Endodermal cell (in vitro differentiated cells): ENCODE results near the gene EPC1. TPM values are rescaled to one million over a fixed set of nuclear protein-coding genes. Genes with fewer than 3 reads are reported as not detected.

Experiments
- DNase-seq: peaks from one replicate; pipeline ENCODE4 v3.0.0-alpha.2; 2017
- H3K27ac ChIP-seq: 2 replicates; pipeline ENCODE4 v1.5.1; 2013; ENCODE audit warnings: mild to moderate bottlenecking, low read depth, low read length, moderate library complexity
- H3K27me3 ChIP-seq: 2 replicates; pipeline ENCODE4 v1.6.1; 2013; ENCODE audit warnings: mild to moderate bottlenecking, low read length, moderate library complexity; ENCODE audit not compliant: insufficient read depth, control insufficient read depth, poor library complexity, severe bottlenecking
- H3K36me3 ChIP-seq: 2 replicates; pipeline ENCODE4 v1.7.0; 2013; ENCODE audit warnings: mild to moderate bottlenecking, low read length, moderate library complexity; ENCODE audit not compliant: control insufficient read depth, insufficient read depth
- H3K4me1 ChIP-seq: one replicate; pipeline ENCODE4 v1.7.0; 2013; ENCODE audit warnings: low read length; ENCODE audit not compliant: control insufficient read depth, insufficient read depth
- H3K4me3 ChIP-seq: 2 replicates; pipeline ENCODE4 v1.5.1; 2013; ENCODE audit warnings: mild to moderate bottlenecking, low read length, moderate library complexity
- H3K9ac ChIP-seq: 2 replicates; pipeline ENCODE4 v1.6.1; 2013; ENCODE audit warnings: mild to moderate bottlenecking, low read length, moderate library complexity; ENCODE audit not compliant: poor library complexity, severe bottlenecking; ENCODE audit errors: extremely low read depth
- H3K9me3 ChIP-seq: 2 replicates; pipeline ENCODE4 v1.6.1; 2013; ENCODE audit warnings: mild to moderate bottlenecking, low read length, moderate library complexity; ENCODE audit not compliant: control insufficient read depth
- H3K27ac Mint-ChIP-seq: 2 replicates; pipeline ENCODE4 v1.8.0; 2020; ENCODE audit warnings: mixed read lengths
- H3K27me3 Mint-ChIP-seq: 2 replicates; pipeline ENCODE4 v1.8.0; 2021; ENCODE audit warnings: mild to moderate bottlenecking, mixed read lengths; ENCODE audit not compliant: insufficient read depth
- H3K36me3 Mint-ChIP-seq: 2 replicates; pipeline ENCODE4 v1.8.0; 2020; ENCODE audit warnings: low read depth, mixed read lengths
- H3K4me1 Mint-ChIP-seq: 2 replicates; pipeline ENCODE4 v1.8.0; 2020; ENCODE audit warnings: mixed read lengths
- H3K4me3 Mint-ChIP-seq: 2 replicates; pipeline ENCODE4 v1.8.0; 2020; ENCODE audit warnings: mild to moderate bottlenecking, moderate library complexity, mixed read lengths
- H3K9me3 Mint-ChIP-seq: 2 replicates; pipeline ENCODE4 v1.8.0; 2020; ENCODE audit warnings: mild to moderate bottlenecking, mixed read lengths
- WGBS, 2 experiments: methylation state at CpG; one replicate each; pipeline versions ENCODE4 v1.1.5 to v1.1.7; 2013; ENCODE audit warnings: missing lambda C conversion rate in 2 of 2, mixed read lengths in 1 of 2; ENCODE audit not compliant: insufficient coverage in 1 of 2, insufficient read length in 1 of 2; 5-methylcytosine and 5-hydroxymethylcytosine counted together
- total RNA-seq, 2 donors: library from RNA; stranded (reverse); fragmentation: NEBNext Ultra II Directional in 1 of 2; extraction: Animal tissue kit (Norgen Biotek cat#: 25700) in 1 of 2; gene quantifications; 2 replicates in 1 of 2; 3 replicates in 1 of 2; pipeline ENCODE4 v1.2.1, GENCODE V29; 2021
- TF ChIP-seq, protein P1 (sequence below): fragments of 200-600 bp; sonication (generic); conservative IDR thresholded peaks from 2 replicates; pipeline ENCODE4 v1.5.0; 2021; ENCODE audit warnings: antibody characterized with exemption, mild to moderate bottlenecking

EPC1 gene
- total RNA-seq, 2 donors from 2014 or later, result 27.9 to 40.3 TPM

DNA sequence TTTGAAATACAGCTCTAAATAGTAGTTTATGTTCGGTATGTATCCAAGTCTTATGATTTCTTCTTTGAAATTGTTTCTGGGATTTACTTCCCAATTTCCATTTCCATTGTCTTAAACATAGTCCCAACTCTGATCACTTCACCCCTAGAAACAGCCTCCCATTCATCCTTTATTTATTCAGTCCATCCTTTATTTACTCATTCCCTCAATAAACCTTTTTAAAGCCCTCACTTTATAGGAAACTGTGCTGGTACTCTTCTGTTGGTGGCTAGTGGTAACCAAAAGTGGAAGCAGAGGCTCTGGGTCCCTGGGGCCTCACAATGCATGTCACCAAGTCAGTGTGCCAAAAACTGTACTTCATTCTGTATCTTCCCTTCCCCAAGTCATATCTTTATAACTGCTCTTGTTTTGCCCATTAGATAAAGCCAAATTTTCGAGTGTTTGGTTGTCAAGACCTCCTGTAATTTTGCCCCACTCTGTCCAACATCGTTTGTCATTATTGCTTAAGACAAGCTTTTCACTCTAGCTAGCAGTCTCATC, 3.9 kb upstream of the EPC1 start:
- no peak overlapping the region for H3K27ac ChIP-seq
- H3K4me1 ChIP-seq, result peaks cover 8% of the 10 kb centered on the region
- Mint-ChIP-seq H3K27me3 (no peaks in the 10 kb centered on the region), H3K4me3 (no peak overlapping the region), H3K4me1 (peaks cover 34% of the 10 kb centered on the region), H3K9me3 (peaks cover 11% of the 10 kb centered on the region), H3K27ac (no peak overlapping the region), H3K36me3 (peaks cover 13% of the 10 kb centered on the region)
- H3K27me3 ChIP-seq, result no peaks in the 10 kb centered on the region
- no peak overlapping the region for H3K4me3 ChIP-seq
- TF ChIP-seq, protein P1, sequence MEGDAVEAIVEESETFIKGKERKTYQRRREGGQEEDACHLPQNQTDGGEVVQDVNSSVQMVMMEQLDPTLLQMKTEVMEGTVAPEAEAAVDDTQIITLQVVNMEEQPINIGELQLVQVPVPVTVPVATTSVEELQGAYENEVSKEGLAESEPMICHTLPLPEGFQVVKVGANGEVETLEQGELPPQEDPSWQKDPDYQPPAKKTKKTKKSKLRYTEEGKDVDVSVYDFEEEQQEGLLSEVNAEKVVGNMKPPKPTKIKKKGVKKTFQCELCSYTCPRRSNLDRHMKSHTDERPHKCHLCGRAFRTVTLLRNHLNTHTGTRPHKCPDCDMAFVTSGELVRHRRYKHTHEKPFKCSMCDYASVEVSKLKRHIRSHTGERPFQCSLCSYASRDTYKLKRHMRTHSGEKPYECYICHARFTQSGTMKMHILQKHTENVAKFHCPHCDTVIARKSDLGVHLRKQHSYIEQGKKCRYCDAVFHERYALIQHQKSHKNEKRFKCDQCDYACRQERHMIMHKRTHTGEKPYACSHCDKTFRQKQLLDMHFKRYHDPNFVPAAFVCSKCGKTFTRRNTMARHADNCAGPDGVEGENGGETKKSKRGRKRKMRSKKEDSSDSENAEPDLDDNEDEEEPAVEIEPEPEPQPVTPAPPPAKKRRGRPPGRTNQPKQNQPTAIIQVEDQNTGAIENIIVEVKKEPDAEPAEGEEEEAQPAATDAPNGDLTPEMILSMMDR, result no peak
- WGBS, 2 experiments, result 92 to 97% methylated on average over 3 of the region's 3 CpGs
- no peak for DNase-seq
- H3K9ac ChIP-seq, result no peak overlapping the region
- peaks cover 14% of the 10 kb centered on the region for H3K9me3 ChIP-seq
- H3K36me3 ChIP-seq, result no peaks in the 10 kb centered on the region

DNA sequence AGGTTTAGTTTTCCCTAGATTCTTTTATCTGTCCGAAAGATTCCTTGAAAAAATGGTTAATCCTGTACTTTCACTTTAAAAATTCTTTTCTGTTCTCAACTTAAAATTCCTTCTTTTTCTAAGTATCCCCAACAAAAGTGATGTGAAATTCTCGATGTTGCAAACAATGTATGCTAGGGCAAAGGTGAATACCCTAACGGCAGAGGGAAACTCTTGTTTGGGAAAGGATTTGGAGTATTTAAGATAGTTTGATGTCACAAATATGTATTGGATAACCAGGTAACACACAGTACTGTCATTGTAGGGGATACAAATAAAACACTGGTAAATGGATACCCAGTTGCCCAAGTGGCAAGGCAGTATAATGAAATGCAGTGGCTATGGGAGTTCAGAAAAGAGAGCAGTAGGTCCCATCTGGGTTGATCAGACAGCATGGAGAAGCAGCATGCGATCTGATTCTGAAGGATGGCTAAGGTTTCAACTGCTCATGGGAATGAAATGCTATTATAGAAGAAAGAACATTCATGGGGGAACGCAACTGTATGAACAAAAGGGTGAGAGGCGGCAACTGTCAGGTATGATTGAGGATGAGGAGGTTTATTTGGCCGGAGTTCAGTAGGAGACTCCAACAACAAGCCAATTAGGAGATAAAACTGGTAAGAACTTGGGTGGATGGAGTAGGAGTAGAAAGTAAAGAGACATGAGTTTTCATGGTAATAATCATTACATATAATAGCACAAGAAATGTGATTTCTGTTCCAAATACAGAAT, 3.2 kb upstream of the EPC1 start:
- Histone ChIP-seq H3K9me3 (peaks cover 12% of the 10 kb centered on the region), H3K9ac (no peak overlapping the region), H3K4me1 (peaks cover 8% of the 10 kb centered on the region), H3K27me3 (no peaks in the 10 kb centered on the region), H3K27ac (no peak overlapping the region), H3K4me3 (no peak overlapping the region), H3K36me3 (no peaks in the 10 kb centered on the region)
- Mint-ChIP-seq H3K27ac (no peak overlapping the region), H3K36me3 (peaks cover 11% of the 10 kb centered on the region), H3K4me3 (no peak overlapping the region), H3K9me3 (peaks cover 10% of the 10 kb centered on the region), H3K4me1 (peaks cover 37% of the 10 kb centered on the region), H3K27me3 (no peaks in the 10 kb centered on the region)
- DNase-seq, result no peak
- TF ChIP-seq, protein P1, result no peak
- 68 to 79% methylated on average over 6 to 7 of the region's 7 CpGs for WGBS, 2 experiments

DNA sequence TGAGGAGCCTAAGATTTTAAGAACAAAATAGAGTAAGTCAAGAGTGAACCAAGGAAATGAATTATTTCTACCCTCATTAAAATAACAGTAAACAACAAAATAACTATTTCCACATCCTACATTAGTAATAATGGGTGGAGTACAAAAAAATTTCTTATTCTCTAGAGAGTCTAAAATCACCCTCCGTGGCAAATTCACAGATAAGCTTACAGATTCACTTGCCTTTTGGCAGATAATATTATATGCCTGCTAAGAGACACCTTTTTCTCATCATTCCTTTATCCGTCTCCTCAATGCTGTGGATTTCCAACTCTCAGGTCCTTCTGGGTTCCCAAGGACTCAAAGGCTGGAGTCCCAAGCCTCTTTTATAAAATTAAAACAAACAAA, 2.2 kb upstream of the EPC1 start:
- H3K36me3 Mint-ChIP-seq, result peaks cover 16% of the 10 kb centered on the region
- H3K27ac Mint-ChIP-seq, result no peak overlapping the region
- H3K27me3 Mint-ChIP-seq, result no peaks in the 10 kb centered on the region
- H3K27me3 ChIP-seq, result no peaks in the 10 kb centered on the region
- H3K4me3 ChIP-seq, result no peak overlapping the region
- no peak for DNase-seq
- H3K36me3 ChIP-seq, result peaks cover 2% of the 10 kb centered on the region
- TF ChIP-seq, protein P1, result no peak
- H3K27ac ChIP-seq, result no peak overlapping the region
- no peak overlapping the region for H3K4me3 Mint-ChIP-seq
- H3K4me1 Mint-ChIP-seq, result peaks cover 44% of the 10 kb centered on the region
- no peak overlapping the region for H3K9ac ChIP-seq
- H3K4me1 ChIP-seq, result peaks cover 8% of the 10 kb centered on the region
- 96% methylated on average over 2 of the region's 2 CpGs for WGBS, 2 experiments
- peaks cover 2% of the 10 kb centered on the region for H3K9me3 ChIP-seq
- peaks cover 2% of the 10 kb centered on the region for H3K9me3 Mint-ChIP-seq
